Raji (cell line): ENCODE results near the gene EYS.

Source experiments
- POLR2A ChIP-seq: IDR thresholded peaks from 2 replicates; pipeline ENCODE4 v1.6.1; 2011; ENCODE audit warnings: low read depth, low read length, control low read depth; ENCODE audit not compliant: insufficient read depth

The EYS gene

GRCh38 chr6:64258302-64258701 is 1448.7 kb downstream of the EYS start:
- TF ChIP-seq POLR2A: no peak

GRCh38 chr6:64257586-64257985 is 1449.4 kb downstream of the EYS start:
- no peak for TF ChIP-seq POLR2A

- TF ChIP-seq POLR2A: no peak
Observed at GRCh38 chr6:64256483-64256882, 1450.5 kb downstream of the EYS start.

- TF ChIP-seq POLR2A: no peak
Observed at GRCh38 chr6:64255000-64255399, 1452.0 kb downstream of the EYS start.

- no peak for TF ChIP-seq POLR2A
Observed at GRCh38 chr6:64254558-64254957, 1452.5 kb downstream of the EYS start.

- no peak for TF ChIP-seq POLR2A
Observed at GRCh38 chr6:64252256-64252655, 1454.8 kb downstream of the EYS start.

GRCh38 chr6:64250126-64250525 is 1456.9 kb downstream of the EYS start:
- TF ChIP-seq POLR2A: no peak

GRCh38 chr6:64249115-64249514 is 1457.9 kb downstream of the EYS start:
- TF ChIP-seq POLR2A: no peak

- TF ChIP-seq POLR2A: no peak
Observed at GRCh38 chr6:64243618-64244017, 1463.4 kb downstream of the EYS start.

GRCh38 chr6:64238071-64238470 is 1469.0 kb downstream of the EYS start:
- no peak for TF ChIP-seq POLR2A

- TF ChIP-seq POLR2A: no peak
Observed at GRCh38 chr6:64233746-64234145, 1473.3 kb downstream of the EYS start.

- no peak for TF ChIP-seq POLR2A
Observed at GRCh38 chr6:64231928-64232327, 1475.1 kb downstream of the EYS start.

GRCh38 chr6:64230530-64230929 is 1476.5 kb downstream of the EYS start:
- no peak for TF ChIP-seq POLR2A

- TF ChIP-seq POLR2A: no peak
Observed at GRCh38 chr6:64227863-64228262, 1479.2 kb downstream of the EYS start.

- TF ChIP-seq POLR2A: no peak
Observed at GRCh38 chr6:64225503-64225902, 1481.5 kb downstream of the EYS start.

- no peak for TF ChIP-seq POLR2A
Observed at GRCh38 chr6:64224819-64225218, 1482.2 kb downstream of the EYS start.

- no peak for TF ChIP-seq POLR2A
Observed at GRCh38 chr6:64221776-64222175, 1485.2 kb downstream of the EYS start.

GRCh38 chr6:64220801-64221200 is 1486.2 kb downstream of the EYS start:
- TF ChIP-seq POLR2A: no peak

- TF ChIP-seq POLR2A: no peak
Observed at GRCh38 chr6:64217721-64218620, 1489.1 kb downstream of the EYS start.
